GM23248 (cell line): ENCODE data around the gene SNX18.

Experiments used
- EZH2 ChIP-seq: fragments of 200-600 bp; sonication (generic); IDR thresholded peaks from 2 replicates; pipeline ENCODE4 v1.6.1; 2018; ENCODE audit warnings: antibody characterized with exemption, mild to moderate bottlenecking; ENCODE audit not compliant: insufficient read depth, poor library complexity, severe bottlenecking
- EZH2phosphoT487 ChIP-seq: fragments of 200-600 bp; sonication (generic); IDR thresholded peaks from 2 replicates; pipeline ENCODE4 v1.6.1; 2018; ENCODE audit warnings: antibody characterized with exemption, moderate library complexity, mild to moderate bottlenecking, low read depth; ENCODE audit not compliant: insufficient read depth

GRCh38 chr5:54561651-54562050 is 44.1 kb downstream of the SNX18 start:
- TF ChIP-seq EZH2 (no peak), EZH2phosphoT487 (no peak)
